GM12891 (cell line): ENCODE data around the gene REV1.
"Not testable (repeated sequence)": the region's sequence is repeated elsewhere in the genome, so short reads cannot be mapped to it uniquely, and the experiment has no call there.

Experiments
- DNase-seq: peaks from one replicate; pipeline ENCODE4 v3.0.0; 2011; ENCODE audit warnings: low spot score; ENCODE audit not compliant: insufficient read length
- FAIRE-seq: peaks from 2 replicates; lab custom pipeline; 2011; peaks lifted over from hg19 to GRCh38; lab: Jason Lieb, UNC
- PAX5 ChIP-seq: IDR thresholded peaks from 2 replicates; pipeline ENCODE4 v1.6.1; 2011; ENCODE audit warnings: low read length, moderate library complexity, mild to moderate bottlenecking; ENCODE audit not compliant: insufficient read depth, severe bottlenecking
- POLR2A ChIP-seq: IDR thresholded peaks from 2 replicates; pipeline ENCODE4 v1.6.1; 2011; ENCODE audit warnings: low read depth, low read length, control low read depth
- POLR2AphosphoS5 ChIP-seq: IDR thresholded peaks from 2 replicates; pipeline ENCODE4 v1.6.1; 2011; ENCODE audit warnings: low read depth, low read length, control low read depth
- POU2F2 ChIP-seq: IDR thresholded peaks from 2 replicates; pipeline ENCODE4 v1.6.1; 2011; ENCODE audit warnings: low read depth, mild to moderate bottlenecking, control low read depth, low read length, moderate library complexity
- SPI1 ChIP-seq: IDR thresholded peaks from 2 replicates; pipeline ENCODE4 v1.6.1; 2011; ENCODE audit warnings: low read depth, low read length, control low read depth
- TAF1 ChIP-seq: IDR thresholded peaks from 2 replicates; pipeline ENCODE4 v1.6.1; 2011; ENCODE audit warnings: low read depth, low read length, control low read depth

Gene REV1

DNA sequence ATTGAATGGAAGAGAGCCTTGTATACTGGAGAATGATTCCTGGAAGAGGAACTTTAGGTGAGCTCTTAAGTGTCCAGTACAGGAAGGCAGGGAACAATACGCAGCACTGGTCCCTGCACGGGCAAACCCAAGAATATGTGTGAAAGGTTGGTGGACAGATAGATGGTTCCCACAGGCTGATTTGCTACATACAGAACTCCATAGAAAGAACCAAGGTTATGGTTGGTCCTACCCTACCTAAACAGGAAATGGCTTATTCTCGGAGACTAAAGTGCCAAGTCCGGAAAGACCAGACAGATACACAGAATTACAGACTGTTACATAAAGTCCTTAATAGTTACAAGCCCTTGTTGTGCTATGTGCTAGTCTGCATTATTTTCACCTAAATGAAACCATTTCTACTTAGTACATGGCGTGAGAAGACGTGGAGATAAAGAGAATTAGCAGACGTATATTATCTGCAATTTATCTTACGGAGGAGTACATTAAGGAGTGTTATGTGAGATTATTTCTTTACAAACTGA, 1.2 kb downstream of the REV1 start:
- FAIRE-seq = peak; percentile 69
- no peak for TF ChIP-seq POU2F2
- no peak for TF ChIP-seq POLR2A
- TF ChIP-seq TAF1 = no peak
- no peak for TF ChIP-seq SPI1
- TF ChIP-seq PAX5 = no peak
- TF ChIP-seq POLR2AphosphoS5 = no peak
- no peak for DNase-seq

- DNase-seq (no peak), FAIRE-seq (no peak)
- TF ChIP-seq POU2F2 (no peak), TAF1 (no peak), POLR2A (no peak)
These were observed 1.9 kb downstream of the REV1 start for GRCh38 chr2:99487906-99488305.

DNA sequence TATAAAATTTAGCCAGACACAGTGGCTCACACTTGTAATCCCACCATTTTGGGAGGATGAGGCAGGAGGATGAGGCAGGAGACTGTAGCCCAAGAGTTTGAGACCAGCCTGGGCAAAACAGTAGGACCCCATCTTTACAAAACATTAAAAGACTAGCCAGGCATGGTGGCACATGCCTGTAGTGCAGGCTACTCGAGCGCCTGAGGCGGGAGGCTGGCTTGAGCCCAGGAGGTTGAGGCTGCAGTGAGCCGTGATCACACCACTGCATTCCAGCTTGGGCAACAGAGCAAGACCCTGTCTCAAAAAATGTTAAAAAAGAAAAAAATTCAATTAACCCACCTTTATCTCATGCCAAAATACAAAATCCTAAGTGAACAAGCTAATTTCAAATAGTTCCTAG, 4.0 kb downstream of the REV1 start:
- TF ChIP-seq TAF1 (no peak), PAX5 (no peak), POLR2AphosphoS5 (no peak), POU2F2 (no peak), SPI1 (no peak), POLR2A (no peak)
- FAIRE-seq (no peak), DNase-seq (no peak)

DNA sequence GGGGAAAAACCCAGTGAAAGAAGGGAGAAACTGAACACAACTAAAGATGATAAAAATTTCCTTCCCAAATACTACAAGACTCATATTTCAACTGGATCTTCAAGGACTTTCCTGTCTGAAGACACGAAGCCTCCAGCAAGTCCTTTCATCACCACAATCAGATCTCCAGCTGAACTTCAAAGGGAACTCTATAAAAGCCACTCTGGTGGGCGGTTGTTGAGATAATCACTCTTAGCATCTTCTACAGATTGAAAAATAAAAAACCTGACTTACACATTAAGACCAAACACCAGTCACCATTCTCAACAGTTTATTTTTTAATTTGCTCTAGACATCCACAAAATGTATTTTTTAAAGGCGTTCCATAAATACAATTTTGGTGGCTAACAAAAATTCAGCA, 4.4 kb downstream of the REV1 start:
- FAIRE-seq = no peak
- TF ChIP-seq TAF1 = no peak
- no peak for TF ChIP-seq POU2F2
- TF ChIP-seq POLR2AphosphoS5 = no peak
- TF ChIP-seq PAX5 = no peak
- no peak for TF ChIP-seq SPI1
- no peak for TF ChIP-seq POLR2A

GRCh38 chr2:99484205-99484604, 5.6 kb downstream of the REV1 start:
- TF ChIP-seq POLR2AphosphoS5 (no peak), SPI1 (no peak), PAX5 (no peak), POU2F2 (no peak), TAF1 (no peak), POLR2A (no peak)
- DNase-seq = no peak
- no peak for FAIRE-seq

More for the DNA sequence above, 4.4 kb downstream of the REV1 start:
- DNase-seq = no peak

DNA sequence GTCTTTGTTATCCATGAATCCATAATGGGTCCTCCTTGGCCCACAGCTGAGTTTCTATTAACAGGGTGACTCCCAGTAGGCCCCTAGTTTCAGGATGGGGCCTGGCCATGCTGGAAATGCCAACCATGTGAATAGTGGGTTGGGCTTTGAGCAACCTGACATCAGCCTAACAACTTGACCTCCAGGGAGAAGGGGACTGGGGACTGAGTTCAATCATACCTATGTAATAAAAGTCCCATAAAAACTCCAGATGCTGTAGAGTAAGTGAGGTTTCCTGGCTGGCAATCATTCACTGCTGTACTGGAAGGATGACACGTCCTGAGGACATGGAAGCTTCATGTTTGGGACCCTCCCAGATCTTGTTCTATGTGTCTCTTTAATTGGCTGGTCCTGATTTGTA, 7.9 kb downstream of the REV1 start:
- FAIRE-seq (peak; percentile 9), DNase-seq (no peak)
- no peak for TF ChIP-seq SPI1
- no peak for TF ChIP-seq POU2F2

- DNase-seq = no peak
- TF ChIP-seq POLR2A (no peak), TAF1 (no peak), PAX5 (no peak), SPI1 (no peak)
These were observed 8.3 kb downstream of the REV1 start for GRCh38 chr2:99481527-99481926.

DNA sequence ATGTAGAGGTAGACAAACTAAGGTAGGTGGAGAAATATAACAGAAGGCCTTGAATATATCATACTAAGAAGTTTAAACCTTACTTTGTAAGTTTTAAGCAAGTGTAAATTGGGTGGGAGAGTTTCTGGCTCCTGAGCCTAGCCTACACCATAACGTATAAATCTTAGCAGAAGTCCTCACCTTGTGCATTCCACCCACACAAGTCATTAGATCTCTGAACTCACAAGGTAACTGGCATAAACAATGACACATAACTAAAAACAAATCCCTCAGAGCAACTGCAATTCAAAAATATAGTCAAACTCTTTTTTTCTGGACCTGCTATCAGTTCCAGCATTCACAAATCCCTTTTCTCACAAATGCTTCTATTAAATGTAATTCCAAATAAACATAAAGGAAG, 9.4 kb downstream of the REV1 start:
- no peak for TF ChIP-seq POLR2A
- TF ChIP-seq TAF1 = no peak
- TF ChIP-seq SPI1 = no peak
- no peak for TF ChIP-seq POU2F2
- FAIRE-seq (peak; percentile 47), DNase-seq (no peak)

More at GRCh38 chr2:99481527-99481926, 8.3 kb downstream of the REV1 start:
- no peak for FAIRE-seq

DNA sequence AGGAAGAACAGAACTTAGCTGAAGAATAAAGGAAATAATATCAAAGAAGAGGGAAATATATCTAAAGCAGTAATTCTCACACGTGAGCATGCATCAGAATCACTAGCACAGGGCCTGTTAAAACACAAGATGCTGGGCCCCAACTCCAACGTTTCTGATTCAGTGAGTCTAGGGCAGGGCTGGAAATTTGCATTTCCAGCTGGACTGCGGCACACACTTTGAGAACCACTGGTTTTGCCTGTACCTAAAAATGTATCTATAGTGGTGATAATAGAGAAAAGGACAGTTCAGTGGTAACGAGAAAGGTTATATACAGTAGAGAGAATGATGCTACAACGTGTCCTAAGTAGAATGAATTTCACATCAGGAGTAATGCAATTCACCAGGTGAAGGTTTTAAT, 11.2 kb downstream of the REV1 start:
- DNase-seq = no peak
- no peak for TF ChIP-seq PAX5
- peak; percentile 83; the same call in 1 of the 2 replicates for TF ChIP-seq POU2F2
- TF ChIP-seq POLR2AphosphoS5 = no peak
- TF ChIP-seq SPI1 = no peak
- FAIRE-seq = peak; percentile 67

GRCh38 chr2:99477054-99477453, 12.8 kb downstream of the REV1 start:
- DNase-seq = no peak
- no peak for FAIRE-seq
- TF ChIP-seq POLR2A (no peak), TAF1 (no peak)

GRCh38 chr2:99476629-99477028, 13.2 kb downstream of the REV1 start:
- FAIRE-seq = no peak
- TF ChIP-seq POU2F2 (no peak), SPI1 (no peak), PAX5 (no peak), POLR2A (no peak), POLR2AphosphoS5 (no peak), TAF1 (no peak)
- no peak for DNase-seq

DNA sequence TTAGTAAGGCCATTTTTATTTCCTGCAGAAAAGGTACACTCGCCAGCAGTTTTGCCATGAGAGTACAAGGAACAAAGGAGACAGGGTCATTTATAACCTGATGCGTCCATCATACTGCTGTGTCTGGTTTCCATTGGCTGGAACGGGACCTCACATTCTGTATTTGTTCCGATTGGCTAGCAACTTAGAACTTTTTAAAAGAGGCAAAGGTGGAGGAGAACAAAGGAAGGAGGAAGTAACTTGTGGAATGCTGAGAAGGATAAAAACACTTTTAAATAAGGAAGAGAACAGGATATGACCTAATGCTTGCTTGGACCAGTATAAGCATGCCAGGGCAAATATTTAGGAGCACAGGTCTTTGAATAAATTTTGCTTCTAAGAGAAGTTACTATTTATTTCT, 14.7 kb downstream of the REV1 start:
- DNase-seq, FAIRE-seq: not testable (repeated sequence)
